HepG2 (cell line): ENCODE measurements around the gene CDC34. TPM values are rescaled to one million over a fixed set of nuclear protein-coding genes. Genes with fewer than 3 reads are reported as not detected.

Experiments used
- ARNT2 ChIP-seq: sonication (generic); formaldehyde crosslinking; IDR thresholded peaks from 2 replicates; pipeline ENCODE4 v1.8.0; 2022; ENCODE audit warnings: mild to moderate bottlenecking, low read depth, missing genetic modification reagents, moderate library complexity
- ATF7-NPFF ChIP-seq: sonication (generic); formaldehyde crosslinking; IDR thresholded peaks from 2 replicates; pipeline ENCODE4 v1.8.1; 2023; ENCODE audit warnings: mild to moderate bottlenecking, low read depth, missing genetic modification reagents, moderate library complexity
- BCL6 ChIP-seq: IDR thresholded peaks from 2 replicates; pipeline ENCODE4 v1.6.1; 2016; ENCODE audit warnings: missing genetic modification reagents, missing compliant biosample characterization
- ETV5 ChIP-seq: IDR thresholded peaks from 2 replicates; pipeline ENCODE4 v1.6.1; 2018; ENCODE audit warnings: missing biosample characterization, missing genetic modification reagents, inconsistent platforms, borderline replicate concordance
- JUND ChIP-seq: sonication (generic); formaldehyde crosslinking; IDR thresholded peaks from 2 replicates; pipeline ENCODE4 v1.8.0; 2022; ENCODE audit warnings: mild to moderate bottlenecking, missing genetic modification reagents
- MBD4 ChIP-seq: IDR thresholded peaks from 2 replicates; pipeline ENCODE4 v1.6.1; 2012; ENCODE audit warnings: low read length, inconsistent platforms, borderline replicate concordance
- MED1 ChIP-seq: sonication (generic); formaldehyde crosslinking; IDR thresholded peaks from 2 replicates; pipeline ENCODE4 v1.4.0; 2020; ENCODE audit warnings: missing genetic modification reagents
- MTA1 ChIP-seq: sonication (generic); formaldehyde crosslinking; IDR thresholded peaks from 2 replicates; pipeline ENCODE4 v1.4.0; 2020; ENCODE audit warnings: missing genetic modification reagents, mild to moderate bottlenecking, borderline replicate concordance
- NCOA1 ChIP-seq: sonication (generic); formaldehyde crosslinking; IDR thresholded peaks from 2 replicates; pipeline ENCODE4 v1.9.0; 2021; ENCODE audit warnings: missing genetic modification reagents
- POLR2A ChIP-seq, 2 experiments: IDR thresholded peaks; 2 replicates each; pipeline ENCODE4 v1.6.1; 2011; ENCODE audit warnings: low read depth in 2 of 2, low read length in 2 of 2, mild to moderate bottlenecking in 1 of 2, moderate library complexity in 1 of 2; ENCODE audit not compliant: insufficient read depth in 1 of 2
- SP1 ChIP-seq, 2 experiments: fragments of 450-650 bp in 1 of 2; sonication (generic) in 1 of 2; formaldehyde crosslinking in 1 of 2; IDR thresholded peaks; 2 replicates each; pipeline versions ENCODE4 v1.4.0 to v1.6.1; 2016 to 2020; ENCODE audit warnings: missing genetic modification reagents in 1 of 2
- TCF7L2 ChIP-seq: IDR thresholded peaks from 2 replicates; pipeline ENCODE4 v1.6.1; 2011; ENCODE audit warnings: mild to moderate bottlenecking, low read depth, low read length, moderate library complexity
- ZBTB38 ChIP-seq: sonication (generic); formaldehyde crosslinking; IDR thresholded peaks from 2 replicates; pipeline ENCODE4 v1.5.1; 2020; ENCODE audit warnings: mild to moderate bottlenecking, missing genetic modification reagents
- ZFP90 ChIP-seq: sonication (generic); formaldehyde crosslinking; IDR thresholded peaks from 2 replicates; pipeline ENCODE4 v1.8.0; 2022; ENCODE audit warnings: missing genetic modification reagents, mild to moderate bottlenecking, inconsistent platforms, borderline replicate concordance
- ZNF232 ChIP-seq: sonication (generic); formaldehyde crosslinking; IDR thresholded peaks from 2 replicates; pipeline ENCODE4 v1.4.0; 2020; ENCODE audit warnings: missing genetic modification reagents, borderline replicate concordance
- ZNF33B ChIP-seq: sonication (generic); formaldehyde crosslinking; IDR thresholded peaks from 2 replicates; pipeline ENCODE4 v1.5.1; 2020; ENCODE audit warnings: mild to moderate bottlenecking, missing genetic modification reagents
- ZNF382 ChIP-seq: sonication (generic); formaldehyde crosslinking; IDR thresholded peaks from 2 replicates; pipeline ENCODE4 v1.5.0; 2020; ENCODE audit warnings: missing genetic modification reagents, mild to moderate bottlenecking, borderline replicate concordance
- ZNF441 ChIP-seq: sonication (generic); formaldehyde crosslinking; IDR thresholded peaks from 2 replicates; pipeline ENCODE4 v1.7.0; 2021; ENCODE audit warnings: missing genetic modification reagents, borderline replicate concordance
- ZNF572 ChIP-seq: sonication (generic); formaldehyde crosslinking; IDR thresholded peaks from 2 replicates; pipeline ENCODE4 v1.5.1; 2020; ENCODE audit warnings: mild to moderate bottlenecking, missing genetic modification reagents
- ZNF772 ChIP-seq: sonication (generic); formaldehyde crosslinking; IDR thresholded peaks from 2 replicates; pipeline ENCODE4 v1.5.0; 2020; ENCODE audit warnings: mild to moderate bottlenecking, missing genetic modification reagents
- polyA plus RNA-seq, 8 experiments: library from polyadenylated mRNA; depleted of rRNA in 3 of 8; stranded (reverse) in 7 of 8; unstranded in 1 of 8; fragments of >200 nt; fragmentation: Illumina TruSeq in 4 of 8; extraction: Trizol in 4 of 8; gene quantifications; 2 replicates each; pipeline versions ENCODE4 v1.2.1 to v1.2.3, GENCODE V29; 2011 to 2016; ENCODE audit warnings: low read depth in 4 of 8, missing spikeins in 1 of 8, mixed read lengths in 1 of 8; ENCODE audit not compliant: insufficient read depth in 1 of 8
- total RNA-seq, 5 experiments: library from RNA; depleted of rRNA; stranded (reverse); fragments of >200 nt; fragmentation: Illumina TruSeq; extraction: Trizol; gene quantifications; 2 replicates each; pipeline ENCODE4 v1.2.3, GENCODE V29; 2016; ENCODE audit warnings: low read depth in 1 of 5
- TF ChIP-seq, protein P1 (sequence below): IDR thresholded peaks from 2 replicates; pipeline ENCODE4 v1.6.1; 2012; ENCODE audit warnings: inconsistent platforms
- TF ChIP-seq, protein P2 (sequence below): sonication (generic); formaldehyde crosslinking; IDR thresholded peaks from 2 replicates; pipeline ENCODE4 v1.4.0; 2020; ENCODE audit warnings: missing genetic modification reagents, mild to moderate bottlenecking, borderline replicate concordance
- TF ChIP-seq, protein P3 (sequence below): sonication (generic); formaldehyde crosslinking; IDR thresholded peaks from 2 replicates; pipeline ENCODE4 v1.5.0; 2020; ENCODE audit warnings: missing genetic modification reagents
- TF ChIP-seq, protein P4 (sequence below): sonication (generic); formaldehyde crosslinking; IDR thresholded peaks from 2 replicates; pipeline ENCODE4 v1.5.0; 2020; ENCODE audit warnings: mild to moderate bottlenecking, missing genetic modification reagents

Gene CDC34
- total and polyA plus RNA-seq, 2 of the 13 experiments (the other 11 are each of a cell fraction or from before 2014, with no cell fraction given), result 138 to 150 TPM

DNA sequence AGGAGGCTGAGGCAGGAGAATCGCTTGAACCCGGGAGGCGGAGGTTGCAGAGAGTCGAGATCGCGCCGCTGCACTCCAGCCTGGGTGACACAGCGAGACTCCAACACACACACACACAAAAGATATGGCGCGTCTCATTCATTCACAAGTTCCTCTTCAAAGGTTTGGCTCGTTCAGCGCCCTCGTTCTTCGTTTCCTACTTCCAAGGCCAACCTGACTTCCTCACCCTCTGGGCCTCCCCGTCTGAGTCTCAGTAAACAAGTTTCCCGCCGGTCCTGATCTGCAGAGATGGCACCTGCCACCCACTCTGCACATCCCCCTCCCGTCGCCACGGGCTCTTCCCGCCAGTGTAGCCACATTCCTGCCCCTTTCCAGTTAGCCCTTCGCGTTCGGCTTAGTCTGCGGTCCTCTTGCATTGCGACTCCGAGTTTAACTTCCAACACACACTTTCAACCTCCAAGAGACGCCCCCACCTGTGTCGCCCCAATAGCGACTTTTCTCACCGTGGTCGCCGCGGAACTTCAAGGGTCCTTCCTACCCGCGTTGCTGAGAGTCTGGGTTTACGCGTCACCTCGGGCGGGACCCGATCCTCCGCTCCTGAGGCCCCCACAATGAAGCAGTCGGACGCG lies 39.5 kb downstream of the CDC34 start (continued):
- TF ChIP-seq ZNF772 (CRISPR knock-in tag) (0 out of 2 replicates have a peak, but pooled peaks have one; percentile 48), ARNT2 (CRISPR knock-in tag) (peak; percentile 52; the same call in 1 of the 2 replicates), ZNF441 (CRISPR knock-in tag) (0 out of 2 replicates have a peak, but pooled peaks have one; percentile 43), POLR2A (IDR thresholded peaks at IDR 0.05; ENCODE audit: insufficient read depth in 1 of 2, low read depth in 2 of 2, low read length in 2 of 2) (peak; percentile 57 to 71), ZNF572 (CRISPR knock-in tag) (0 out of 2 replicates have a peak, but pooled peaks have one; percentile 59), SP1 (IDR thresholded peaks at IDR 0.05) (no peak), SP1 (CRISPR knock-in tag; IDR thresholded peaks at IDR 0.05) (peak; percentile 41; the same call in 1 of the 2 replicates), ZNF33B (no peak), ZFP90 (CRISPR knock-in tag) (peak; percentile 93), ETV5 (peak; percentile 26; the same call in 1 of the 2 replicates), BCL6 (CRISPR knock-in tag) (peak; percentile 48), MED1 (peak; percentile 72), ZNF232 (CRISPR knock-in tag) (no peak; the same call in 1 of the 2 replicates), ZNF382 (CRISPR knock-in tag) (no peak), ZBTB38 (CRISPR knock-in tag) (peak; percentile 51; the same call in 1 of the 2 replicates), TCF7L2 (no peak), MBD4 (no peak), ATF7-NPFF (CRISPR knock-in tag) (peak; percentile 61; the same call in 1 of the 2 replicates), NCOA1 (CRISPR knock-in tag) (0 out of 2 replicates have a peak, but pooled peaks have one; percentile 14), JUND (no peak), MTA1 (CRISPR knock-in tag) (peak; percentile 91)
- TF ChIP-seq, protein P1, sequence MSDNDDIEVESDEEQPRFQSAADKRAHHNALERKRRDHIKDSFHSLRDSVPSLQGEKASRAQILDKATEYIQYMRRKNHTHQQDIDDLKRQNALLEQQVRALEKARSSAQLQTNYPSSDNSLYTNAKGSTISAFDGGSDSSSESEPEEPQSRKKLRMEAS, result peak; percentile 68
- TF ChIP-seq, protein P2, sequence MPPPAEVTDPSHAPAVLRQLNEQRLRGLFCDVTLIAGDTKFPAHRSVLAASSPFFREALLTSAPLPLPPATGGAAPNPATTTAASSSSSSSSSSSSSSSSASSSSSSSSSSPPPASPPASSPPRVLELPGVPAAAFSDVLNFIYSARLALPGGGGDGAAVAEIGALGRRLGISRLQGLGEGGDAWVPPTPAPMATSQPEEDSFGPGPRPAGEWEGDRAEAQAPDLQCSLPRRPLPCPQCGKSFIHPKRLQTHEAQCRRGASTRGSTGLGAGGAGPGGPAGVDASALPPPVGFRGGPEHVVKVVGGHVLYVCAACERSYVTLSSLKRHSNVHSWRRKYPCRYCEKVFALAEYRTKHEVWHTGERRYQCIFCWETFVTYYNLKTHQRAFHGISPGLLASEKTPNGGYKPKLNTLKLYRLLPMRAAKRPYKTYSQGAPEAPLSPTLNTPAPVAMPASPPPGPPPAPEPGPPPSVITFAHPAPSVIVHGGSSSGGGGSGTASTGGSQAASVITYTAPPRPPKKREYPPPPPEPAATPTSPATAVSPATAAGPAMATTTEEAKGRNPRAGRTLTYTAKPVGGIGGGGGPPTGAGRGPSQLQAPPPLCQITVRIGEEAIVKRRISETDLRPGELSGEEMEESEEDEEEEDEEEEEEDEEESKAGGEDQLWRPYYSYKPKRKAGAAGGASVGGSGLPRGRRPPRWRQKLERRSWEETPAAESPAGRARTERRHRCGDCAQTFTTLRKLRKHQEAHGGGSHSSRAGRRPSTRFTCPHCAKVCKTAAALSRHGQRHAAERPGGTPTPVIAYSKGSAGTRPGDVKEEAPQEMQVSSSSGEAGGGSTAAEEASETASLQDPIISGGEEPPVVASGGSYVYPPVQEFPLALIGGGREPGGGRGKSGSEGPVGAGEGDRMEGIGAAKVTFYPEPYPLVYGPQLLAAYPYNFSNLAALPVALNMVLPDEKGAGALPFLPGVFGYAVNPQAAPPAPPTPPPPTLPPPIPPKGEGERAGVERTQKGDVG, result peak; percentile 56; the same call in 1 of the 2 replicates
- TF ChIP-seq, protein P3, sequence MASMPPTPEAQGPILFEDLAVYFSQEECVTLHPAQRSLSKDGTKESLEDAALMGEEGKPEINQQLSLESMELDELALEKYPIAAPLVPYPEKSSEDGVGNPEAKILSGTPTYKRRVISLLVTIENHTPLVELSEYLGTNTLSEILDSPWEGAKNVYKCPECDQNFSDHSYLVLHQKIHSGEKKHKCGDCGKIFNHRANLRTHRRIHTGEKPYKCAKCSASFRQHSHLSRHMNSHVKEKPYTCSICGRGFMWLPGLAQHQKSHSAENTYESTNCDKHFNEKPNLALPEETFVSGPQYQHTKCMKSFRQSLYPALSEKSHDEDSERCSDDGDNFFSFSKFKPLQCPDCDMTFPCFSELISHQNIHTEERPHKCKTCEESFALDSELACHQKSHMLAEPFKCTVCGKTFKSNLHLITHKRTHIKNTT (CRISPR knock-in tag), result no peak
- TF ChIP-seq, protein P4, sequence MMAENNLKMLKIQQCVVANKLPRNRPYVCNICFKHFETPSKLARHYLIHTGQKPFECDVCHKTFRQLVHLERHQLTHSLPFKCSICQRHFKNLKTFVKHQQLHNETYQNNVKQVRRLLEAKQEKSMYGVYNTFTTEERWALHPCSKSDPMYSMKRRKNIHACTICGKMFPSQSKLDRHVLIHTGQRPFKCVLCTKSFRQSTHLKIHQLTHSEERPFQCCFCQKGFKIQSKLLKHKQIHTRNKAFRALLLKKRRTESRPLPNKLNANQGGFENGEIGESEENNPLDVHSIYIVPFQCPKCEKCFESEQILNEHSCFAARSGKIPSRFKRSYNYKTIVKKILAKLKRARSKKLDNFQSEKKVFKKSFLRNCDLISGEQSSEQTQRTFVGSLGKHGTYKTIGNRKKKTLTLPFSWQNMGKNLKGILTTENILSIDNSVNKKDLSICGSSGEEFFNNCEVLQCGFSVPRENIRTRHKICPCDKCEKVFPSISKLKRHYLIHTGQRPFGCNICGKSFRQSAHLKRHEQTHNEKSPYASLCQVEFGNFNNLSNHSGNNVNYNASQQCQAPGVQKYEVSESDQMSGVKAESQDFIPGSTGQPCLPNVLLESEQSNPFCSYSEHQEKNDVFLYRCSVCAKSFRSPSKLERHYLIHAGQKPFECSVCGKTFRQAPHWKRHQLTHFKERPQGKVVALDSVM (CRISPR knock-in tag), result peak; percentile 83
